ENCODE data around the gene TLCD1. TPM values are rescaled to one million over a fixed set of nuclear protein-coding genes. Genes with fewer than 3 reads are reported as not detected.

The TLCD1 gene
- total and polyA plus RNA-seq, 9 donors: 0.75 to 7.0 (median 1.6) TPM; not detected in 1

GRCh38 chr17:28706471-28707338 is 19.3 kb downstream of the TLCD1 start:
- DNase-seq: no peak

GRCh38 chr17:28705728-28706334 is 20.2 kb downstream of the TLCD1 start:
- intact Hi-C loops (cut with DNase I): loop anchor here in 2 of 4 donors (1.0 to 10.0 kb wide), 2 partner anchors 27 to 51 kb away; no protein-coding TSS in a partner anchor
- no peak for TF ChIP-seq EP300 (IDR thresholded peaks at IDR 0.05)
- TF ChIP-seq CTCF (IDR thresholded peaks at IDR 0.05): no peak
- TF ChIP-seq POLR2A (IDR thresholded peaks at IDR 0.05): no peak
- DNase-seq: no peak
- Histone ChIP-seq H3K4me3 (no peak overlapping the region), H3K27me3 (no peaks in the 10 kb centered on the region), H3K9me3 (no peaks in the 10 kb centered on the region), H3K4me1 (ENCODE audit: insufficient read depth) (peaks cover 3% of the 10 kb centered on the region), H3K27ac (no peak overlapping the region), H3K36me3 (no peaks in the 10 kb centered on the region)
- 54 to 62% (median 58%) methylated on average over 10 of the region's 10 CpGs for WGBS, 3 donors

More at GRCh38 chr17:28706471-28707338, 19.3 kb downstream of the TLCD1 start:
- H3K27me3 ChIP-seq: no peaks in the 10 kb centered on the region
- H3K4me3 ChIP-seq: no peak overlapping the region
- TF ChIP-seq POLR2A (IDR thresholded peaks at IDR 0.05) (no peak), EP300 (IDR thresholded peaks at IDR 0.05) (no peak), CTCF (IDR thresholded peaks at IDR 0.05) (no peak)
- intact Hi-C loops (cut with DNase I): loop anchor here in 1 of 4 donors (10.0 kb wide), 1 partner anchor 52 kb away; no protein-coding TSS in a partner anchor
- H3K9me3 ChIP-seq: no peaks in the 10 kb centered on the region
- peaks cover 3% of the 10 kb centered on the region for H3K4me1 ChIP-seq (ENCODE audit: insufficient read depth)
- H3K27ac ChIP-seq: no peak overlapping the region
- 50 to 58% (median 54%) methylated on average over 7 of the region's 7 CpGs for WGBS, 3 donors
- no peaks in the 10 kb centered on the region for H3K36me3 ChIP-seq

- intact Hi-C loops (cut with DNase I): loop anchor here in 2 of 4 donors (1.0 to 10.0 kb wide), 2 partner anchors 28 to 50 kb away; no protein-coding TSS in a partner anchor
- DNase-seq: no peak
- H3K27ac ChIP-seq: no peak overlapping the region
- H3K4me1 ChIP-seq (ENCODE audit: insufficient read depth): peaks cover 3% of the 10 kb centered on the region
- 69 to 78% (median 71%) methylated on average over 5 of the region's 5 CpGs for WGBS, 3 donors
- H3K4me3 ChIP-seq: no peak overlapping the region
- H3K36me3 ChIP-seq: no peaks in the 10 kb centered on the region
- no peaks in the 10 kb centered on the region for H3K9me3 ChIP-seq
- TF ChIP-seq POLR2A (IDR thresholded peaks at IDR 0.05): no peak
- TF ChIP-seq CTCF (IDR thresholded peaks at IDR 0.05): no peak
- no peak for TF ChIP-seq EP300 (IDR thresholded peaks at IDR 0.05)
- H3K27me3 ChIP-seq: no peaks in the 10 kb centered on the region
Measured at GRCh38 chr17:28705074-28705659, 20.9 kb downstream of the TLCD1 start.

GRCh38 chr17:28704219-28704858 is 21.7 kb downstream of the TLCD1 start:
- no peaks in the 10 kb centered on the region for H3K4me1 ChIP-seq (ENCODE audit: insufficient read depth)
- intact Hi-C loops (cut with DNase I): loop anchor here in 1 of 4 donors (10.0 kb wide), 1 partner anchor 50 kb away; no protein-coding TSS in a partner anchor
- no peaks in the 10 kb centered on the region for H3K27me3 ChIP-seq
- H3K4me3 ChIP-seq: no peak overlapping the region
- H3K36me3 ChIP-seq: no peaks in the 10 kb centered on the region
- DNase-seq: no peak
- H3K9me3 ChIP-seq: no peaks in the 10 kb centered on the region
- WGBS, 3 donors: 80 to 88% (median 83%) methylated on average over 13 to 14 of the region's 14 CpGs
- H3K27ac ChIP-seq: no peak overlapping the region
- TF ChIP-seq EP300 (IDR thresholded peaks at IDR 0.05) (no peak), POLR2A (IDR thresholded peaks at IDR 0.05) (no peak), CTCF (IDR thresholded peaks at IDR 0.05) (no peak)
